HepG2 (cell line): ENCODE data around the gene PAMR1.

Experiments
- NCOR1 ChIP-seq: fragments of 200-600 bp; sonication (generic); IDR thresholded peaks from 2 replicates; pipeline ENCODE4 v1.7.0; 2017; ENCODE audit warnings: antibody characterized with exemption, low read length, borderline replicate concordance
- YY1 ChIP-seq: IDR thresholded peaks from 2 replicates; pipeline ENCODE4 v1.6.1; 2011; ENCODE audit warnings: low read length, low read depth, moderate library complexity, mild to moderate bottlenecking; ENCODE audit not compliant: insufficient read depth, insufficient replicate concordance

DNA sequence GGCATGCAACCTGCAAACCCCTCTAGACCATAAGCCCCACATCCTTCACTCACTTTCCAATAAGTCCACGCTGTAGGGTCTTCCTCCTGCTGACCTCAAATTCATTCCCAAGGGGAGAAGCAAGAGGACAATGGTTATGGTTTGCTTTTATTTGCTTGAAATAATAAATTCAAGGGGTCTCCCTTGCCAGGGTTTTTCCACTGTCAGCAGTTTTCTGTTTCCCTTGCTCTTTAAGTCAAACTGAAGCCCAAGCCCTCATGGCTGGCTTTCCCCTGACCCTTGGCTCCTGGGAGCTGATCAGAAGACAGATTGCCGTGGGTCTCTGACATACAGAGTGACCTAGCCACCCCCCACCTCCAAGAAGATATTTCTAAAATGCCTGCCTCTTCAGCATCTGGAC, 109.9 kb downstream of the PAMR1 start:
- TF ChIP-seq NCOR1: no peak
- TF ChIP-seq YY1: no peak
